MM.1S (cell line): ENCODE measurements around the gene REL.

Source experiments
- EZH2phosphoT487 ChIP-seq: fragments of 300-600 bp; sonication (generic); IDR thresholded peaks from 2 replicates; pipeline ENCODE4 v1.6.1; 2018; ENCODE audit warnings: antibody characterized with exemption, low read length
- TF ChIP-seq, protein P1 (sequence below): fragments of 300-600 bp; sonication (generic); IDR thresholded peaks from 2 replicates; pipeline ENCODE4 v1.5.1; 2016; ENCODE audit warnings: antibody characterized with exemption, low read length, mixed read lengths

GRCh38 chr2:60831921-60832320, 49.5 kb upstream of the REL start:
- TF ChIP-seq EZH2phosphoT487 = no peak
- TF ChIP-seq, protein P1, sequence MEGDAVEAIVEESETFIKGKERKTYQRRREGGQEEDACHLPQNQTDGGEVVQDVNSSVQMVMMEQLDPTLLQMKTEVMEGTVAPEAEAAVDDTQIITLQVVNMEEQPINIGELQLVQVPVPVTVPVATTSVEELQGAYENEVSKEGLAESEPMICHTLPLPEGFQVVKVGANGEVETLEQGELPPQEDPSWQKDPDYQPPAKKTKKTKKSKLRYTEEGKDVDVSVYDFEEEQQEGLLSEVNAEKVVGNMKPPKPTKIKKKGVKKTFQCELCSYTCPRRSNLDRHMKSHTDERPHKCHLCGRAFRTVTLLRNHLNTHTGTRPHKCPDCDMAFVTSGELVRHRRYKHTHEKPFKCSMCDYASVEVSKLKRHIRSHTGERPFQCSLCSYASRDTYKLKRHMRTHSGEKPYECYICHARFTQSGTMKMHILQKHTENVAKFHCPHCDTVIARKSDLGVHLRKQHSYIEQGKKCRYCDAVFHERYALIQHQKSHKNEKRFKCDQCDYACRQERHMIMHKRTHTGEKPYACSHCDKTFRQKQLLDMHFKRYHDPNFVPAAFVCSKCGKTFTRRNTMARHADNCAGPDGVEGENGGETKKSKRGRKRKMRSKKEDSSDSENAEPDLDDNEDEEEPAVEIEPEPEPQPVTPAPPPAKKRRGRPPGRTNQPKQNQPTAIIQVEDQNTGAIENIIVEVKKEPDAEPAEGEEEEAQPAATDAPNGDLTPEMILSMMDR = no peak
